HL-60 (cell line): ENCODE results near the gene ABHD16A.

ENCODE experiments used
- microRNA-seq: library from miRNA; unstranded; fragments of <30 nt; microRNA quantifications from one replicate; pipeline ENCODE4, GENCODE V29; 2018

Gene ABHD16A

Small RNAs within 50 kb of the gene (microRNA-seq; reads per million reads assigned to microRNA genes)
- gene MIR4646 = 2.4 reads per million
